ENCODE data around the gene ZNF384. TPM values are rescaled to one million over a fixed set of nuclear protein-coding genes. Genes with fewer than 3 reads are reported as not detected.

Gene ZNF384
- total RNA-seq, 1 experiment from 2014 or later, result 63.8 TPM

GRCh38 chr12:6620137-6620884 lies 68.9 kb downstream of the ZNF384 start (continued):
- TF ChIP-seq IRF1 (CRISPR knock-in tag; IDR thresholded peaks at IDR 0.05) (peak; percentile 96), TEAD1 (CRISPR knock-in tag; IDR thresholded peaks at IDR 0.05) (peak; percentile 94), NR3C1 (CRISPR knock-in tag; conservative IDR thresholded peaks at IDR 0.05; ENCODE audit: low read depth) (peak; percentile 83; the same call in 1 of the 2 replicates), PRDM15 (CRISPR knock-in tag; IDR thresholded peaks at IDR 0.05) (peak; percentile 71), GTF2I (CRISPR knock-in tag; conservative IDR thresholded peaks at IDR 0.05) (no peak), ZMAT4 (CRISPR knock-in tag; IDR thresholded peaks at IDR 0.05) (no peak), E2F1 (CRISPR knock-in tag; IDR thresholded peaks at IDR 0.05) (peak; percentile 94), NR1H2 (CRISPR knock-in tag; IDR thresholded peaks at IDR 0.05) (peak; percentile 85), RELA (CRISPR knock-in tag; IDR thresholded peaks at IDR 0.05; ENCODE audit: borderline replicate concordance) (peak; percentile 89), TCF7 (CRISPR knock-in tag; IDR thresholded peaks at IDR 0.05; ENCODE audit: low read depth) (peak; percentile 93; the same call in 1 of the 2 replicates), HMGXB4 (CRISPR knock-in tag; IDR thresholded peaks at IDR 0.05) (peak; percentile 100), CTCF (IDR thresholded peaks at IDR 0.05) (peak; percentile 78)

- H3K4me1 Mint-ChIP-seq, result peaks cover 16% of the 10 kb centered on the region
- H3K27me3 Mint-ChIP-seq (ENCODE audit: low read depth), result peaks cover 34% of the 10 kb centered on the region
- TF ChIP-seq ERG (CRISPR knock-in tag; IDR thresholded peaks at IDR 0.05) (no peak), ATF1 (CRISPR knock-in tag; IDR thresholded peaks at IDR 0.05) (no peak), ZNF425 (CRISPR knock-in tag; conservative IDR thresholded peaks at IDR 0.05) (no peak), MLX (CRISPR knock-in tag; IDR thresholded peaks at IDR 0.05) (no peak), TEAD4 (CRISPR knock-in tag; IDR thresholded peaks at IDR 0.05) (no peak), ZNF232 (CRISPR knock-in tag; IDR thresholded peaks at IDR 0.05) (no peak), JAZF1 (CRISPR knock-in tag; IDR thresholded peaks at IDR 0.05) (no peak), ZNF423 (CRISPR knock-in tag; IDR thresholded peaks at IDR 0.05) (no peak)
Observed at GRCh38 chr12:6618483-6619225, 70.5 kb downstream of the ZNF384 start.

More at GRCh38 chr12:6618483-6619225, 70.5 kb downstream of the ZNF384 start:
- ChIA-PET CTCF (interaction anchor here (1.0 to 6.7 kb wide), 9 partner anchors 13 to 135 kb away, joined by 3 to 111 read pairs (median 5); partner anchors contain the start of genes ACRBP and COPS7A), POLR2A (interaction anchor here (0.8 kb wide), 1 partner anchor 71 kb away, joined by 3 read pairs; the partner anchor contains the start of gene ZNF384)
- DNase-seq (ENCODE audit: low spot score) (no peak), ATAC-seq (no peak)
- H3K4me3 Mint-ChIP-seq, result no peak overlapping the region
- no peaks in the 10 kb centered on the region for H3K36me3 Mint-ChIP-seq
- H3K9me3 Mint-ChIP-seq, result no peaks in the 10 kb centered on the region
- no peak overlapping the region for H3K27ac Mint-ChIP-seq
